GM18861 (cell line): ENCODE data around the gene ADSS2.
A peak's percentile ranks its signal among the peaks of the same experiment; 100 is the strongest.
"Not testable (repeated sequence)": the region's sequence is repeated elsewhere in the genome, so short reads cannot be mapped to it uniquely, and the experiment has no call there.

Experiments
- ATAC-seq: cut with Tn5 transposase; IDR thresholded peaks from one replicate; pipeline ENCODE4 v1.9.1; 2021; ENCODE audit not compliant: unreplicated experiment

ADSS2 gene

DNA sequence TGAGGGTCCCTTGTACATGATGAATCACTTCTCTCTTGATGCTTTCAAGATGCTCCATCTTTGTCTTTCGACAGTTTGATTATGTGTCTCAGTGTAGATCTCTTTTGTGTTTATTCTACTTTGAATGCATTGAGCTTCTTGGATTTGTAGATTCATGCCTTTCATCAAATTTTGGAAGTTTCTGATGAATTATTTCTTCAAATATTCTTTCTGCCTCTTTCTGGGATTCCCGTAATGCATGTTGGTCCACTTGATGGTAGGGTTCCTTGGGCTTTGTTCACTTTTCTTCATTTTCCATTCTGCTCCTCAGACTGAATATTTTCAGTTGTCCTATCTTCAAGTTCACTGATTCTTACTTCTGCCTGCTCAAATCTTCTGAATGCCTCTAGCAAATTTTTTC, 50.7 kb downstream of the ADSS2 start:
- ATAC-seq = no peak

DNA sequence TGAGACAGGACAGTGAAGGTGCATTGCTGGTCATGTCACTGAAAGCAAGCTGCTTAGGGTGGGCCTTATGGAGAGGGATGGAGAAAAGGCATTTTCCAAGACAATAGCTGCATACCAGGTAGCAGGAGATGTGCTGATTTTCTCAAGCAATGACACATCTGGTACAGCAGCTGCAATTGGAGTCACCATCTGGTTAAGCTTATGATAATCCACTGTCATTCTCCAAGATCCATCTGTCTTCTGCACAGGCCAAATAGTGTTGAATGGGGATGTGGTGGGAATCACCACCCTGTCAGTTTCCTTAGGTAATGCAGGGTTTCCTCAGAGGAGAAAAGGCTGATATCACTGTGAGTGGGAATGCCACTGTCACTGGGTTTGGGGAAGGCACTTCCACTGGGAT, 54.6 kb downstream of the ADSS2 start:
- ATAC-seq = no peak

DNA sequence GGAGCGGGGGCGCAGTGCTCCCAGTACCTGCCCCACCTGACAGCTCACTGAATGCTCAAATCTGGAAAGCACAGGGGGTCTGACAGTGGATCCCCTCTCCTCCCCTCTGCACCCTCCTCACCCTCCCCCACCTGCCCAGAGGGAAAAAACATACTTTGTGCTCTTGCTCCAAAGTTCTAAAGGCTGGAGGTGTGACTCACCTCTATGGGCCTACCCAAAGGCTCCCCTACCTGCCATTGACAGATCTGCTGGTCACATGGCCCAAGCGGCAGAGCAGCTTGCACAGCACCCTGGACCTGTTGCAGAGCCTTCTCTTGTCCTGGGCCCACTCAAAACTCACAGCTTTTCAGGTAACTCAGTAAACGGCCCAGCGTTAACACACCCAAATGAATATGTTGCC, 55.7 kb downstream of the ADSS2 start:
- no peak for ATAC-seq

DNA sequence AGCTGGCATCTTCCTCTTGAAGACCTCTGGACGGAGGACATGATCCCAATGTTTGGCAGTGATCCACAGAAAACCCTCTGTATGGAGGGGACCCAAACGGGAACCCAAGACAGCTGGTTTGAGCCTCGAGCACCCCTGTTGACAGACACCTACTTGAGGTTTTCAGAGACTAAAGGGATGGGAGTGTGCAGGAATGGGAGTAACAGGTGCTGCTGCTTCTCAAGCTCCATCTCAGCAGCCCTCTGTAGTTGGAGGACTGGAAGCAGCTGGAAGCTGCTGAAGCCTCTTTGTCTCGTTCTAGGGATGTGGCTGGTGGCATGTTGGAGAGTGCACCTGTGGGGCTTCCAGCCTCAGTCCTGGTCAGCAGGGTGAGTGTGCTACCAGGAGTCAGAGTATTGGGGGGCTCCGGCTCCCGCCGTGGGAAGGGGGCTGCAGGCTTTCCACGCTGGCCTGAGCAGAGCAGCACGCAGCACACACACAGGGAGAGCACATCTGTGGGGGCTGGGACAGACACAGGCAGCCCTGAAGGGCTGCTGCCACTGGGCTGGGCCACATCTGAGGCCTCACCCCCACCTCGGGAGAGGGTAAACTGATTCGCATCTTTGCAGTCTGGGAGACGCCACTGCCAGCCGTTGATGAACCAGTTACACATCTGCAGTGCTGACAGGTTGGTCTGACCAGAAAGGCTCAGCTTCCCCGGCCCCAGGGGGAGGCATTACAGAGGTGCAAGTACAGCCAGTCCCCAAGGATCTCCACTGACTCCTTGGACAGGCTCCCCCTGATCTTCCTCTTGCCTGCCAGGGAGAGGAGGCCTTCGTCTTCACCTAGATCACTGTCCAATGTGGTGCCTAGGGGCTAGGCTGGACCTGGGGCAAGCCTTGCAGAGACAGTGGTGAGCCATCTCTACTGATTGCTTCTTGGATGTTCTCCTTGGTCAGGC, 56.6 kb downstream of the ADSS2 start:
- ATAC-seq = no peak

DNA sequence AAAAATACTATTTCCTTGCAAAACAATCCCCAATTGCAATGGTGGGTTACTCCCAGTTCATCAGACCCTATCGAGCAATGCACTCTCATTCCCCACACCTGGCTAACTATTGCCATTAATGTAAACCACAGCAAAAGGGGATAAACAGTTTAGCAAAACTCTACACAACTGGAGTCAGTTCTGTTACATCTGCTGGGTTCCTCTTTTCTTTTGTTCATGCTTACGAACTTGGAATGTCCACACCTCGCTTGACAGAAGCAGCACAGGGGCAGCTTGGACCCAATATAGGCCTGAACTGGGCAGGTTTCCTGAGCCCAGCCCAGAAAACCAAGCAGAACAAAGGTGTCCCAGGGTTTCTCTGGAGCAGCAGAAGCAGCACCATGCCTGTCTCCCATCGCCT, 57.4 kb downstream of the ADSS2 start:
- no peak for ATAC-seq

DNA sequence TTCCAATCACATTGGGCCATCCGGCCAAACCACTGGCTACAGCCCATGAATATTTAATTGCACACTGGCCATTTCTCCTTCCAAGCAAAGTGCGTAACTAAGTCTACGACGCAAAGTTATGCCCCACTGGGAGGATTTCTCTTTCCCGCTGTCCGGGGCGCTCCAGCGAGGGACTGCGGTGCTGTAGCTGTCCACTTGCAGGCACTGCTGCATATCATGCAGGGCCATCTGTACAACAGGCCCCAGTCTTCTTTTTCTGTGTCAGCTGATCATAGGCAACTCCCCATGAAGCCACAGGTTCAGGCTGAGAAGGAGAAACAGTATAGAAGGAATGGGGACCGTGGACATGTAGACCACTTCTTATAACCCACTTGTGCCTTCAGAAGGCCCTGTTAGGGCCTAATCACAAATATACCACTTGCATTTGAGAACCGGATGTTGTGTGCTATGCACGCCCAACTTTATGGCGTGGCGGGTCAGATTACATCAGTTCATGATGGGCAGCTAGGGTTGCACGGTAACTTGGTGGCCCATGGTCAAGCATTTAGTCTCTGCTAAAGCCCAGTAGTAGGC, 58.0 kb downstream of the ADSS2 start:
- no peak for ATAC-seq

DNA sequence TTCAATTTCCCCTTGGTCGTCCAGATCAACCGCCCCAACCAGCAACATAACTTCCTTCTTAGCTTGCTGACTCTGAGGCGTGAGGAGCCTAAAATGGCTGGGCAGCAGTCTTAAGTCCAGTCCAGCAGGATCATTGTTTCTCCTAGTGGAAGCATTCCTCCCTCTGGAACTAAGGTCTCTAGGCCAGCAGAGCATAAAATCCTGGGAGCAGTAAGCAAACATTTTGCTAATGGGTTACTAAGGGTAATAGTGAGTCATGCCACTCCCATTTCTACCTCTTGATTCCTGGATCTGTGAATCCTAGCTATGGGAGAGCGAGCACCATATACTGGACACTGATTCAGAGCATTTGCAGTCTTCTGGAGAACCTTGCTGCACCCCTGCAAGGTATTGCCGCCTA, 59.9 kb downstream of the ADSS2 start:
- no peak for ATAC-seq

DNA sequence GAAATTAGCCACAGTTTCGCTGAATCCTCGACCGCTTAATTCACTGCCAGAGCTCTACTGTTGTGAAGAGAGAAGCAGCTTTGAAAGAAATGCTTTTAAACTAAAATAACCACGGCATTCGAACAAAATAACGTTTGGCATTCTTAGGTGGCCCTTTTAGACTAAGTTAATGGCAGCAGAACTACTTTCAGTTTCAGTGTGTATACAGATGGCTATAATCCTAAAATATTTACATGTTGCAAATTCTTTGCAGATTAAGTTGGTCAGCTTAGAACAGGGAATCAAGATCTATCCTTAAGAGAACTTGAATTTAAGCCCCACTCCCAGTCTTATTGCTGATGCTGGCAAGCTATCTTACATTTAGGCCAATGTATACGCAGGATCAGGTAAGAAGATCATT, 62.7 kb downstream of the ADSS2 start:
- ATAC-seq = no peak

DNA sequence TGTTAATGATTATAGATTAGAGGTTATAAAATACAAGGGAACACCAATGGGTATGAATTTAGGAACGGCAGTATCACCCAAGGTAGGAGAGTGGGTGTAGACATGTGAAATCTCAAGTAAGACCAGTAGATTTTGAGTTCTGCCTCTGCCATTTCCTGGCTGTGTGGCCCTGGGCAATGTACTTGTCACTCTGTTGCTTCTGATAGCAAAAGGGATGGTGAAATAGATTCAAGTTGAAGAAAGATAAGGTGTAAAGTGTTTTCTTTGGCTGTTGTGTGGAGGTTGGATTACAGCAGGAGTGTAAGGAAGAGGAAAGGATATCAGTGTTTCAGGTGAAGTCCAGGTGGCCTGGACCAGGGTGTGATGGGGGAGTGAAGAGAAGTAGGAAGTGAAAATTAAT, 64.3 kb downstream of the ADSS2 start:
- no peak for ATAC-seq

DNA sequence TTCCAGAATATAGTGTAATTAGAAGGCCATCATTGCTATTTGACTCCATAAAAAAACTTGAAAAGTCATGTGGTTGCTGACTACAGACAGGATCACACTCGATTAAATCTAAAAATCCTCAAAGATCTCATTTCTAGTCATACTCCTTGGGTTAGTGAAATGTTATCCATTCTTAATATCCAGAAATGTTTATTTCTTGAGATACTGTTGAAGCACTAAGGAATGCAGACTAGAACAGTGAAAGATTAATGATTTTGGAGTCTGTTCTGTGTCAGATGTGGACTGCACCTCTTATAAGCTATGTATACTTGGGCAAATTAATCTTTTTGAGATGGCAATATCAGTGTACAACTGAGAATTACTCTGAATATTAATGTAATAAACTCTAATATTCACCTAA, 65.1 kb downstream of the ADSS2 start:
- ATAC-seq = no peak

DNA sequence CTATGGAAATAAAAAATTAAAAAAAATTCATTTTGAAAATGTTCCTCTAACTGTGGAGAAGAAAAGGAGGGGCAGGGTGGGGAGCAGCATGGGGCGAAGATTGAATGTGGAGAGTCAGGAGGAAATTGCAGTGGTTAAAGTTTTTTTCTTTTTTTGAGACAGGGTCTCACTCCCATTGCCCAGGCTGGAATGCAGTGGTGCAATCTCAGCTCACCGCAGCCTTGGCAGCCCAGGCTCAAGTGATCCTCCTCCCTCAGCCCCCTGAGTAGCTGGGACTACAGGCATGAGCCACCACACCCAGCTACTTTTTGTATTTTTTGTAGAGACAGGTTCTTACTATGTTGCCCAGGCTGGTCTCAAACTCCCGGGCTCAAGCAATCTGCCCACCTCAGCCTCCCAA, 67.6 kb downstream of the ADSS2 start:
- ATAC-seq = no peak

DNA sequence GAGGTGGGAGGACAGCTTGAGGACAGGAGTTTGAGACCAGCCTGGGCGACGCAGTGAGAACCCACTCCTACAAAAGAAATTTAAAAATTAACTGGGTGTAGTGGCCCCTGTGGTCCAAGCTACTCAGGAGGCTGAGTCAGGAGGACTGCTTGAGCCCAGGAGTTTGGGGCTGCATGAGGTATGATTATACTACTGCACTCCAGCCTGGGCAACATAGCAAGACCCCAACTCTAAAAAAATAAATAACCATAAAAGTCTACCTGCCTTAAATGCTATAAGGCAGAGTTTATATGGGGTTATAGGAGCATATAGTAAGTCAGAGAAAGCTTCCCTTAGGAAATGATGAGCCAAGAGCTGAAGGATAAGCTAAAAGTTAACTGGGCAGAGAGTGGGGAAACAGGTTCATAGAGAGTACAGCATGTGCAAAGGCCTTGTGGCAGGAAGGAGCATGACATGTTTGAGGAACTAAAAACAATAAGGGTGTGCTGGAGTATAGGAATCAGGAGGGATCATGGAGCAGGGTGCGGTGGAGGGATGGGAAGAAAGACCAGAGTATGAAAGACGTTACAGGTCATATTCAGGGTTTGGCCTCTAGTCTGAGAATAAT, 68.3 kb downstream of the ADSS2 start:
- ATAC-seq = no peak

DNA sequence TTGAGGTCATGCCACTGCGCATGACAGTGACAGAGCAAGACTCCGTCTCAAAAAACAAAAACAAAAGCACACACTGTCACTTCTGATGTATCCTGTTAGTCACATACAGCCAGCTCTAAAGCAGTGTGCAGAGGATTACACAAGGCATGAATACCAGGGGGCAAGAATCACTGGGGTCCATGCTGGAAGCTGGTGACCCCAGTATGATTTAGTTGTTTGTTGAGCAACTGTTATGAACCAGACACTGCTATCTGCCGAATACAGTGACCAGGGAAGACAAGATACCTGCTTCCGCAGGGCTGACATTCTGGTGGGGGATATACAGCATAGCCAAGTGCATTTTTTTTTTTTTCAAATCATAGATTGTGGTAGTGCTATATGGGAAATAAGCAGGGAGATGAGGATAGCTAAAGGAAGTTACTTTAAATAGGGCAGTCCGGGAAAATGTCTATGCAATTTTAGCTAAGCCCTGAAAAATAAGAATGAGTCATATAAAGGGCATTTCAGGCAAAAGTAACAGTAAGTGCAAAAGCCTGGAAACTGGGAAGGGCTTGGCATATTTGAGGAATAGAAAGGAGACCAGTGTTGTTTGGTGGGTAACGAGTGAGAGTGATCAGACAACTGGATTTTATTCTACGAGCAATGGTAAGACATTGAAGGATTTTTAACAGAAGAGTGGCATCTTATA, 69.7 kb downstream of the ADSS2 start:
- no peak for ATAC-seq

DNA sequence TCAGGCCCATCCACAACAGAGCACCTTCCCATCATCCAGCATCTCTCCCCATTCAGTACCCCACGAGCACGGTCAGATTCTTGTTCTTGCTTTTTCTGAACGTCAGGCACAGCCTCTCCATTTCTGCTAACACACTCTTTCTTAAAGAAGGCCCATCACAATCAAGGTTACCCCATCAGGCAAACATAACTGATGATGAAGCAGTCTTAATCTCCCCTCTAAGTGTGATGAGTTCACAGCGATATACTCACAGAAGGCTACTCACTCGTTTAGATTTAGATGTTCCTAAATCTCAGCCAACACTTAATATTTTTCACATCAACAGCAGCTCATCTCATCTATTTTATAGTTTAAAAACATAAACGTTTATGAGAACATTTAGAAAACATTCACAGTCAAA, 75.6 kb downstream of the ADSS2 start:
- no peak for ATAC-seq

DNA sequence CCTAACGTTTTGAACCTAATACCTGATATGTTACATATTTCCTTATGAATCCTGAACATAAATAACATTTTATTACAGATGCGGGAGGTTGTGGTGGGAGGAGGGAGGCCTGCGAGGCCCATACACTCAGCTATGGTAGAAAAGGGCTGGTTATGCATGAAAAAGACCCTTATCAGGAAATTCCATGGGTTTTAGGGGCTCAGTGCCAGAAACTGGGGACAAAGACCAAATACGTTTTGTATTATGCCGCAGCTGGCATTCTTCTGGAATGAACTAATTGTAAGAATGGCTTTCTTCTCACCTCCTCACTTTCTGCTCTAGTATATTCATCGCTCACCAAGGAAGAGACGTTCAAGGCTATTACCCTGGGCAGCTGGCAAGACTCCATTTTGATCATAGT, 76.7 kb downstream of the ADSS2 start:
- no peak for ATAC-seq

DNA sequence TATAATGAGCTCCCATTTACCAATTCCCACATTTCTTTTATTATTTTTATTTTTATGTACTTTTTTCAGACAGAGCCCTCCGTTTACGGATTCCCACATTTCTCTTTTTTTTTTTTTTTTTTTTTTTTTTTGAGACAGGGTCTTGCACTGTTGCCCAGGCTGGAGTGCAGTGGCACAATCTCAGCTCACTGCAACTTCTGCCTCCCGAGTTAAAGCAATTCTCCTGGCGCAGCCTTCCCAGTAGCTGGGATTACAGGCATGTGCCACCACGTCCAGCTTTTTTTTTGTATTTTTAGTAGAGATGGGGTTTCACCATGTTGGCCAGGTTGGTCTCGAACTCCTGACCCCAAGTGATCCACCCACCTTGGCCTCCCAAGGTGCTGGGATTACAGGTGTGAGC, 77.2 kb downstream of the ADSS2 start:
- ATAC-seq = not testable (repeated sequence)

DNA sequence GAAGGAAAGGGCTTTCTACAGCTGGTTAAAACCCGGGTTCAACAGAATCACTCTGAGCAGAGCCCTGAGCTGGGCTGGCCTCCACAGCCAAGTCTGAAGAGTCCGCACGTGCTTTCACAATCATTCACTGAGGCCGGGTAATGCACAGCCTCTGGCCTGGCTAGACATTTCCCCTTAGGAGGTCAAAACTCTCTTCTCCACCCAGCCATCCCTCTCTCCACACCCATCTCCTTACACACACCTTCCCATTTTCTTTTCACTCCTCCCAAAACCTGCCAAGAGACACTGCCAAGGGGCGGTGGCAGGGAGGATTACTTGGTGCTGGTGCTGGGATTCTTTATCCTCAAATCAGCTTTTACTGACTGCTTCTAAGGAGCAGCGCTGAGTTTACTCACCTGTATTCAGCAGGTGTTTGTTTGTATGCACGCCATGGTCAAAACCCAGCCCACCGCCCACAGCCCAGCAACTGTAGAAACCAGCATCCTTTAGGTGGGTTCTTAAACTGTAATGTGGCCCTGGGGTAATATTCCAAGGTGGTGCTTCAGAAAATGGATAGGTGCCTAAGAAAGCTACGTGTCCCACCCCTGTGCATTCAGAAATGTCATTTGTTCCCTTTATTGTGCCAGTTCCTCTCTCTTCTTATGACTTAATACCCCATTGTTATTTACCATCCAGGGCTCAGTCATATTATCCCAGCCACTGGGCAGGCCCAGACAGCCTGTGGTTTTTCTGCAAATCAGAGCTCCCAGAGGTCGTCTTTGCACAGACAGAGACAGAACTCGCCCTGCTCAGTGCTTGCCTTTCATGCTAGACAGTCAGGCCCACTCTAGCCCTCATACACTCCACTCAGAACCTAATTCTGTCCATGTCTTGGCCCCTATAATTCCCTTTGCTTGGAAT, 80.2 kb downstream of the ADSS2 start:
- peak; percentile 52 for ATAC-seq

DNA sequence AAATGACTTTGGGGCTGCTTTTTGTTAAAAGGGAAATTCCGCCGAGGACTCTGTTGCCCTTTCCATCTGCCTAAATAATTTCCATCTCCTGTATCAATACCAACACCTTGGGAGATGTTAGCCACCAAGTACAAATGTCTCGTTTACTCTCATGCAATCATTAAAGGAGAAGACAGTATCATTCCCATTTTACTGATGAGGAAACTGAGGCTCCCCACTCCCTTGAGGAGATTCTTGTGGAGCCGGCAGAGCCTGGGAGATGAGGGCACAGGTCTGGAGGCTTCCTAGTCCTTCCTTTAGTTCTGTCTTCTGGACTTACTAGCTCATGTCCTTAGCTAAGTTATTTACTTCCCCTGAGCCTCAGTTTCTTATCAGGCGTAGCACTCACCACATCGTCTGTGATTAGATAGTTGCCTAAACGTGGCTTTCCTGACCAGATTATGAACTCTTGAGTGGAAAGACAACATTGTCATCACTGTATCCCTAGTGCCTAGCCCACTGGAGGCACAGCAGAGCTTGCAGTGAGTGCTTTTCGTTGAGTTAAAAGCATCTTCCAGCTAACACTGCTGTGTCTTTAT, 81.6 kb downstream of the ADSS2 start:
- ATAC-seq = no peak

DNA sequence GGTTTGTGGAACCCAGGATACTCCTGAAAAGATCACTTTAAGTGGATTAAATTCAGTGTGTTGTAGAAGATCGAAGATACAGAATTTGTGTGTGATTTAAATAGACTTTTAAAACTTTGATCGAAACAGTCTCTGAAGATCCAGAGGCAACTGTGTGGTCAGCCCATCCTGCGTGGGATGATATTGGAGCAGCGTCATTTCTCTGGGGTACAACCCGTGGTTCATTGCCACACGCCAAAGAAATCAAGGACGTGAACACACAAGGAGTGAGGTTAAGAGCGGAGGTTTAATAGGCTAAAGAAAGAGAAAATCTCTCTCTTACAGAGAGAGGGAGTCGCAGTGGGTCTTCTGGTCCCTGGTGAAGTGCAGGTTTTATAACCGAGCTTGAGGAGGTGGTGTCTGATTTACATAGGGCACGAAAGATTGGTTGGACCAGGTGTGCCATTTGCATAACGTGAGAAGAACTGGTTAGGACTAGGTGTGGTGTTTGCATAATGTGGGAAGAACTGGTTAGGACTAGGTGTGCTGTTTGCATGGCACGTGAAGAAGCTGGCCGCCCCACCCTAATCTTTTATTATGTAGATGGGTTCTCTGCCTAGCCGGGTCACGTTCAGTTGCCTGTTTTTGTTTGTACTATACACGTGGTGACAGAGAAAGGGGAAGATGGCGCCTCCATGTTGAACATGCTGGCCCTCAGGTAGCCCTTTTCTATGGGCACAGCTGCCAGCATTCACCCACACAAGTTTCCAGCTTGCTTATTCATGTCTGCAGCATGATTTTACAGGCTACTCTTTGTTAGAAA, 82.3 kb downstream of the ADSS2 start:
- no peak for ATAC-seq

DNA sequence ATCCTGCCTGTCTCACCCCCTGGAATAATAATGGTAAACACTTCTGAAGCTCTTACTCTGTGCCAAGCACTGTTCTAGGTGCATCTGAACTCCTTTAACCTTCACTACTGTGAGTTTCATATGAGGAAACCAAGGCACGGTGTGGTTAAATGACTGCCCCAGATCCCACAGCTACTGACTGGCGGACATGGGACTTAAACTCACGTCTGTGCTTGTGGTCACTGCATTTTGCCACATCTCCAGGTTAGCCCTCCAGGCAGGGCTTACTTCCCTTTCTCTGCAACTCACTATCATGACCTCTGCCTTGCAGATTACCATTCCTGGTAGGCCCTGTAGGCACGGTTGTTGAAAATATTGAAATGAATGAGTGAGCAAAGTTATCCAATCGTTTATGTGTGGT, 83.4 kb downstream of the ADSS2 start:
- no peak for ATAC-seq
